Measurements from ENCODE around the gene TBL1X.

DNA sequence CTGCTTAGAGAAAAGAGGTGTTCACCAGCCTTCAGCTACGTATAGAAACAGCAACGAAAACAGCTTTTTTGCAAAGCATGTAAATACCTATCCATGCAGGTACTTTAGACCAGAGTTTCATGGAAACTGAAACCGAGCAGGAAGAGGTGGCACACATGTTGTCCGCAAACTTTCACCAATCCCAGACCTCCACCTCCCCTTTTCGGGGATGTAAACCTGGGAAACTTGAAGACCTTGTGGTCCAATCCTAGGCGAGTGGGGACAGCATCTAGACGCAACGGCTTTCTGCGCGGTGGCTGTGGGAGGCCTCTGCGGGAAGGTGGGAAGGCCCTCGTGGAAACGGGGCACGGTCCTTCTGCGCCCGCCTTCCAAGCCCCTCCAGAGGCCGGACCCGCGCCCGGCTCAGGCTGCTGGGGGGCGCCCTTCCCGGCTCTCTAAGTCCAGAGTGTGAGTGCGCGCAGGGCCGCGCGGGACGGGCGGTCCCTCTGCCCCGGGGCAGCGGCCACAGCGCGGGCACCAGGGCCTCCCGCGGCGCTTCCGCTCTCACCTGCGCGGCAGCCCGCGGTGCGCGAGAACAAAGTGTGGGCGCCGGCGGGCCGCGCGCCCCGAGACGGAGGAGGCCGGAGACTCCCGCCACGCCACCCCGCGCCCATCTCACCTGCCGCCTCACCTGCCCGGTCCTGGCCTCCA, 320.5 kb downstream of the TBL1X start:
- TF ChIP-seq, protein P1, sequence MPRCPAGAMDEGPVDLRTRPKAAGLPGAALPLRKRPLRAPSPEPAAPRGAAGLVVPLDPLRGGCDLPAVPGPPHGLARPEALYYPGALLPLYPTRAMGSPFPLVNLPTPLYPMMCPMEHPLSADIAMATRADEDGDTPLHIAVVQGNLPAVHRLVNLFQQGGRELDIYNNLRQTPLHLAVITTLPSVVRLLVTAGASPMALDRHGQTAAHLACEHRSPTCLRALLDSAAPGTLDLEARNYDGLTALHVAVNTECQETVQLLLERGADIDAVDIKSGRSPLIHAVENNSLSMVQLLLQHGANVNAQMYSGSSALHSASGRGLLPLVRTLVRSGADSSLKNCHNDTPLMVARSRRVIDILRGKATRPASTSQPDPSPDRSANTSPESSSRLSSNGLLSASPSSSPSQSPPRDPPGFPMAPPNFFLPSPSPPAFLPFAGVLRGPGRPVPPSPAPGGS (IDR thresholded peaks at IDR 0.05; ENCODE audit: borderline replicate concordance, insufficient read depth, low read depth, low read length, poor library complexity, severe bottlenecking), result no peak
- no peak for TF ChIP-seq ZNF217 (IDR thresholded peaks at IDR 0.05)
- TF ChIP-seq, protein P2, sequence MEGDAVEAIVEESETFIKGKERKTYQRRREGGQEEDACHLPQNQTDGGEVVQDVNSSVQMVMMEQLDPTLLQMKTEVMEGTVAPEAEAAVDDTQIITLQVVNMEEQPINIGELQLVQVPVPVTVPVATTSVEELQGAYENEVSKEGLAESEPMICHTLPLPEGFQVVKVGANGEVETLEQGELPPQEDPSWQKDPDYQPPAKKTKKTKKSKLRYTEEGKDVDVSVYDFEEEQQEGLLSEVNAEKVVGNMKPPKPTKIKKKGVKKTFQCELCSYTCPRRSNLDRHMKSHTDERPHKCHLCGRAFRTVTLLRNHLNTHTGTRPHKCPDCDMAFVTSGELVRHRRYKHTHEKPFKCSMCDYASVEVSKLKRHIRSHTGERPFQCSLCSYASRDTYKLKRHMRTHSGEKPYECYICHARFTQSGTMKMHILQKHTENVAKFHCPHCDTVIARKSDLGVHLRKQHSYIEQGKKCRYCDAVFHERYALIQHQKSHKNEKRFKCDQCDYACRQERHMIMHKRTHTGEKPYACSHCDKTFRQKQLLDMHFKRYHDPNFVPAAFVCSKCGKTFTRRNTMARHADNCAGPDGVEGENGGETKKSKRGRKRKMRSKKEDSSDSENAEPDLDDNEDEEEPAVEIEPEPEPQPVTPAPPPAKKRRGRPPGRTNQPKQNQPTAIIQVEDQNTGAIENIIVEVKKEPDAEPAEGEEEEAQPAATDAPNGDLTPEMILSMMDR (IDR thresholded peaks at IDR 0.05 in 2 of 3, conservative IDR thresholded peaks at IDR 0.05 in 1 of 3; ENCODE audit: control insufficient read depth in 2 of 3, extremely low read depth in 1 of 3, insufficient read depth in 1 of 3, low read depth in 3 of 3, low read length in 3 of 3), result no peak
- TF ChIP-seq, protein P3, sequence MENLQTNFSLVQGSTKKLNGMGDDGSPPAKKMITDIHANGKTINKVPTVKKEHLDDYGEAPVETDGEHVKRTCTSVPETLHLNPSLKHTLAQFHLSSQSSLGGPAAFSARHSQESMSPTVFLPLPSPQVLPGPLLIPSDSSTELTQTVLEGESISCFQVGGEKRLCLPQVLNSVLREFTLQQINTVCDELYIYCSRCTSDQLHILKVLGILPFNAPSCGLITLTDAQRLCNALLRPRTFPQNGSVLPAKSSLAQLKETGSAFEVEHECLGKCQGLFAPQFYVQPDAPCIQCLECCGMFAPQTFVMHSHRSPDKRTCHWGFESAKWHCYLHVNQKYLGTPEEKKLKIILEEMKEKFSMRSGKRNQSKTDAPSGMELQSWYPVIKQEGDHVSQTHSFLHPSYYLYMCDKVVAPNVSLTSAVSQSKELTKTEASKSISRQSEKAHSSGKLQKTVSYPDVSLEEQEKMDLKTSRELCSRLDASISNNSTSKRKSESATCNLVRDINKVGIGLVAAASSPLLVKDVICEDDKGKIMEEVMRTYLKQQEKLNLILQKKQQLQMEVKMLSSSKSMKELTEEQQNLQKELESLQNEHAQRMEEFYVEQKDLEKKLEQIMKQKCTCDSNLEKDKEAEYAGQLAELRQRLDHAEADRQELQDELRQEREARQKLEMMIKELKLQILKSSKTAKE (IDR thresholded peaks at IDR 0.05; ENCODE audit: low read depth, poor library complexity, severe bottlenecking), result no peak
- TF ChIP-seq ESRRA (IDR thresholded peaks at IDR 0.05; ENCODE audit: low read length), result no peak
- TF ChIP-seq CREB1 (IDR thresholded peaks at IDR 0.05; ENCODE audit: low read depth), result no peak
- TF ChIP-seq ATF7 (IDR thresholded peaks at IDR 0.05; ENCODE audit: low read depth), result no peak
- no peak for TF ChIP-seq NR2C2 (IDR thresholded peaks at IDR 0.05; ENCODE audit: borderline replicate concordance, control insufficient read depth, insufficient read length, low read depth)

Measured in GM12878 (cell line).